GM19239 (cell line): ENCODE data around the gene ZNF408.

Experiments
- DNase-seq: peaks from one replicate; pipeline ENCODE4 v3.0.0; 2011; ENCODE audit warnings: low spot score; ENCODE audit not compliant: insufficient read length
- FAIRE-seq: peaks from 2 replicates; lab custom pipeline; 2011; peaks lifted over from hg19 to GRCh38; lab: Jason Lieb, UNC

ZNF408 gene

GRCh38 chr11:46675288-46675851, 25.5 kb upstream of the ZNF408 start:
- FAIRE-seq (no peak), DNase-seq (no peak)

GRCh38 chr11:46675949-46676348, 24.9 kb upstream of the ZNF408 start:
- DNase-seq (no peak), FAIRE-seq (no peak)

- FAIRE-seq (no peak), DNase-seq (no peak)
Observed at GRCh38 chr11:46676436-46677158, 24.2 kb upstream of the ZNF408 start.

GRCh38 chr11:46677169-46677568, 23.7 kb upstream of the ZNF408 start:
- DNase-seq, result no peak
- no peak for FAIRE-seq

- DNase-seq (no peak), FAIRE-seq (no peak)
Observed at GRCh38 chr11:46677991-46678740, 22.7 kb upstream of the ZNF408 start.

GRCh38 chr11:46678741-46679130, 22.1 kb upstream of the ZNF408 start:
- DNase-seq (no peak), FAIRE-seq (no peak)

GRCh38 chr11:46679241-46680163, 21.3 kb upstream of the ZNF408 start:
- FAIRE-seq (no peak), DNase-seq (no peak)

- DNase-seq (no peak), FAIRE-seq (no peak)
Observed at GRCh38 chr11:46680164-46680760, 20.6 kb upstream of the ZNF408 start.

GRCh38 chr11:46680815-46681214, 20.0 kb upstream of the ZNF408 start:
- DNase-seq (no peak), FAIRE-seq (no peak)

GRCh38 chr11:46681814-46682213, 19.0 kb upstream of the ZNF408 start:
- FAIRE-seq, result no peak
- DNase-seq, result no peak

GRCh38 chr11:46682773-46683752, 17.8 kb upstream of the ZNF408 start:
- FAIRE-seq (no peak), DNase-seq (no peak)

GRCh38 chr11:46684367-46684766, 16.5 kb upstream of the ZNF408 start:
- DNase-seq (no peak), FAIRE-seq (no peak)

GRCh38 chr11:46686886-46687795, 13.7 kb upstream of the ZNF408 start:
- DNase-seq, result no peak
- FAIRE-seq, result no peak

GRCh38 chr11:46690702-46691101, 10.1 kb upstream of the ZNF408 start:
- DNase-seq, result no peak
- FAIRE-seq, result no peak

- FAIRE-seq (no peak), DNase-seq (no peak)
Observed at GRCh38 chr11:46692450-46692849, 8.4 kb upstream of the ZNF408 start.

- DNase-seq (no peak), FAIRE-seq (no peak)
Observed at GRCh38 chr11:46693597-46694012, 7.2 kb upstream of the ZNF408 start.

- no peak for FAIRE-seq
- no peak for DNase-seq
Observed at GRCh38 chr11:46694072-46694471, 6.8 kb upstream of the ZNF408 start.

- no peak for DNase-seq
- FAIRE-seq, result no peak
Observed at GRCh38 chr11:46694607-46695006, 6.2 kb upstream of the ZNF408 start.
